IMR-90 (cell line): ENCODE data around the gene EIF6. TPM values are rescaled to one million over a fixed set of nuclear protein-coding genes. Genes with fewer than 3 reads are reported as not detected.
A peak's percentile ranks its signal among the peaks of the same experiment; 100 is the strongest.

Source experiments
- ATAC-seq: fragments of 200-7000 bp; cut with Tn5 transposase; 2 replicates; pipeline ENCODE4 v1.9.1; 2020; ENCODE audit warnings: low read depth, mild to moderate bottlenecking, moderate library complexity
- BruUV-seq: library from RNA; stranded (reverse); fragments of 400-500 nt; replicated peaks from 2 replicates; lab custom pipeline; 2021; lab: Mats Ljungman, UMichigan
- CTCF ChIA-PET: fragments of 300-600 bp; formaldehyde crosslinking; extraction: SDS; loops from one replicate; lab custom pipeline; 2021; ENCODE audit warnings: antibody characterized with exemption; lab: Yijun Ruan, JAX
- POLR2A ChIA-PET: fragments of 300-600 bp; sonication (Branson Sonifier 250); formaldehyde crosslinking; loops from one replicate; lab custom pipeline; 2022; ENCODE audit warnings: antibody characterized with exemption; ENCODE audit not compliant: unreplicated experiment; lab: Charles Lee
- DNase-seq: peaks from one replicate; pipeline ENCODE4 v3.0.0; 2013
- H2AFZ ChIP-seq: replicated peaks from 2 replicates; pipeline ENCODE3; 2013; ENCODE audit warnings: low read length, mild to moderate bottlenecking; ENCODE audit not compliant: poor library complexity
- H2AK5ac ChIP-seq: 2 replicates; pipeline ENCODE4 v1.6.1; 2013; ENCODE audit warnings: low read depth, low read length, inconsistent platforms
- H2AK9ac ChIP-seq: replicated peaks from 2 replicates; pipeline ENCODE3; 2013; ENCODE audit warnings: mild to moderate bottlenecking, low read depth, low read length, moderate library complexity; ENCODE audit not compliant: poor library complexity
- H2BK120ac ChIP-seq: 2 replicates; pipeline ENCODE4 v1.6.1; 2013; ENCODE audit warnings: low read depth, low read length, inconsistent platforms
- H2BK15ac ChIP-seq: 3 replicates; pipeline ENCODE4 v1.6.1; 2013; ENCODE audit warnings: low read depth, low read length, inconsistent platforms
- H2BK20ac ChIP-seq: 2 replicates; pipeline ENCODE4 v1.6.1; 2013; ENCODE audit warnings: low read depth, mild to moderate bottlenecking, inconsistent platforms, low read length, moderate library complexity
- H2BK5ac ChIP-seq: 2 replicates; pipeline ENCODE4 v1.6.1; 2013; ENCODE audit warnings: mild to moderate bottlenecking, low read depth, low read length, inconsistent platforms; ENCODE audit not compliant: poor library complexity, severe bottlenecking
- H3K14ac ChIP-seq: replicated peaks from 2 replicates; pipeline ENCODE4 v1.6.1; 2013; ENCODE audit warnings: low read depth, low read length, inconsistent platforms
- H3K18ac ChIP-seq: 2 replicates; pipeline ENCODE4 v1.6.1; 2013; ENCODE audit warnings: low read depth, low read length, control low read depth
- H3K23ac ChIP-seq: 2 replicates; pipeline ENCODE4 v1.6.1; 2013; ENCODE audit warnings: low read depth, low read length, inconsistent platforms
- H3K27ac ChIP-seq: 2 replicates; pipeline ENCODE4 v1.5.1; 2013; ENCODE audit warnings: mild to moderate bottlenecking, control low read depth, low read length; ENCODE audit not compliant: insufficient read depth
- H3K27me3 ChIP-seq: 2 replicates; pipeline ENCODE4 v1.6.1; 2013; ENCODE audit warnings: low read length; ENCODE audit not compliant: control insufficient read depth, insufficient read depth
- H3K36me3 ChIP-seq: 2 replicates; pipeline ENCODE4 v1.6.1; 2013; ENCODE audit warnings: low read length, mixed read lengths; ENCODE audit not compliant: control insufficient read depth, insufficient read depth
- H3K4ac ChIP-seq: 2 replicates; pipeline ENCODE4 v1.6.1; 2013; ENCODE audit warnings: low read depth, low read length, inconsistent platforms
- H3K4me1 ChIP-seq: 2 replicates; pipeline ENCODE4 v1.6.1; 2013; ENCODE audit warnings: low read length, mixed read lengths; ENCODE audit not compliant: control insufficient read depth, insufficient read depth
- H3K4me2 ChIP-seq: 2 replicates; pipeline ENCODE4 v1.6.1; 2013; ENCODE audit warnings: low read depth, mild to moderate bottlenecking, control low read depth, low read length, moderate library complexity
- H3K4me3 ChIP-seq: 2 replicates; pipeline ENCODE4 v1.5.1; 2013; ENCODE audit warnings: low read depth, mild to moderate bottlenecking, control low read depth, low read length, moderate library complexity; ENCODE audit not compliant: insufficient read depth
- H3K56ac ChIP-seq: 2 replicates; pipeline ENCODE4 v1.6.1; 2013; ENCODE audit warnings: low read length, inconsistent platforms; ENCODE audit not compliant: insufficient read depth; ENCODE audit errors: extremely low read depth
- H3K79me1 ChIP-seq, 2 experiments: 2 replicates each; pipeline ENCODE4 v1.6.1; 2013; ENCODE audit warnings: low read length in 2 of 2, inconsistent platforms in 1 of 2, low read depth in 1 of 2
- H3K9ac ChIP-seq: 2 replicates; pipeline ENCODE4 v1.6.1; 2013; ENCODE audit warnings: low read depth, low read length, control low read depth
- H3K9me1 ChIP-seq: 2 replicates; pipeline ENCODE4 v1.6.1; 2013; ENCODE audit warnings: low read length, inconsistent platforms; ENCODE audit not compliant: insufficient read depth
- H3K9me3 ChIP-seq: 2 replicates; pipeline ENCODE4 v1.6.1; 2013; ENCODE audit warnings: low read length; ENCODE audit not compliant: control insufficient read depth, insufficient read depth
- H4K20me1 ChIP-seq: 2 replicates; pipeline ENCODE4 v1.6.1; 2013; ENCODE audit warnings: low read length, inconsistent platforms; ENCODE audit not compliant: insufficient read depth
- H4K5ac ChIP-seq: 2 replicates; pipeline ENCODE4 v1.6.1; 2013; ENCODE audit warnings: mild to moderate bottlenecking, low read depth, low read length, control low read depth
- H4K8ac ChIP-seq, 2 experiments: 2 replicates each; pipeline ENCODE4 v1.6.1; 2013; ENCODE audit warnings: low read depth in 2 of 2, low read length in 2 of 2, control low read depth in 1 of 2, inconsistent platforms in 1 of 2
- H4K91ac ChIP-seq: 2 replicates; pipeline ENCODE4 v1.6.1; 2013; ENCODE audit warnings: low read depth, low read length, inconsistent platforms; ENCODE audit not compliant: insufficient read depth
- CEBPB ChIP-seq: IDR thresholded peaks from 2 replicates; pipeline ENCODE4 v1.6.1; 2012; ENCODE audit warnings: low read depth, low read length, improper control_type of control experiment
- CHD1 ChIP-seq: IDR thresholded peaks from 2 replicates; pipeline ENCODE4 v1.6.1; 2012; ENCODE audit warnings: low read depth, low read length, improper control_type of control experiment
- MAFK ChIP-seq: IDR thresholded peaks from 2 replicates; pipeline ENCODE4 v1.6.1; 2012; ENCODE audit warnings: low read depth, low read length, improper control_type of control experiment
- MXI1 ChIP-seq: IDR thresholded peaks from 2 replicates; pipeline ENCODE4 v1.6.1; 2012; ENCODE audit warnings: low read depth, mild to moderate bottlenecking, low read length, moderate library complexity, borderline replicate concordance
- POLR2A ChIP-seq: IDR thresholded peaks from 2 replicates; pipeline ENCODE4 v1.6.1; 2012; ENCODE audit warnings: mild to moderate bottlenecking, low read depth, low read length
- SMC3 ChIP-seq: fragments of 150-350 bp; IDR thresholded peaks from 2 replicates; pipeline ENCODE4 v1.6.1; 2016; ENCODE audit warnings: low read depth, mild to moderate bottlenecking, antibody characterized with exemption, low read length, moderate library complexity
- USF2 ChIP-seq: fragments of 150-350 bp; IDR thresholded peaks from 2 replicates; pipeline ENCODE4 v1.6.1; 2017; ENCODE audit warnings: mild to moderate bottlenecking, antibody characterized with exemption, low read length, low read depth
- WGBS, 2 experiments: methylation state at CpG; one replicate each; pipeline versions ENCODE4 v1.1.5 to v1.1.7; 2013; ENCODE audit warnings: missing lambda C conversion rate in 2 of 2; ENCODE audit not compliant: insufficient read length in 1 of 2; ENCODE audit errors: extremely low coverage in 2 of 2; 5-methylcytosine and 5-hydroxymethylcytosine counted together
- dilution Hi-C: fragments of 300-500 bp; cut with HindIII; formaldehyde crosslinking; loops from one replicate; pipeline ENCODE4 v1.14.3; 2018; ENCODE audit warnings: low sequenced_read_pairs; ENCODE audit not compliant: unreplicated experiment
- in situ Hi-C: fragments of 300-500 bp; cut with MboI; formaldehyde crosslinking; loops from 3 replicates; pipeline ENCODE4 v1.14.3; 2019; ENCODE audit warnings: low sequenced_read_pairs, inconsistent platforms, mixed read lengths
- intact Hi-C: fragments of 100-400 bp; cut with micrococcal nuclease; formaldehyde crosslinking; loops from 2 replicates; pipeline ENCODE4 v1.10.0; 2022
- polyA plus RNA-seq, 3 experiments: library from polyadenylated mRNA; depleted of rRNA; stranded (reverse); fragments of >200 nt; gene quantifications; 2 replicates each; pipeline ENCODE4 v1.2.3, GENCODE V29; 2012; ENCODE audit warnings: low replicate concordance in 1 of 3
- total RNA-seq: library from RNA; depleted of rRNA; stranded (reverse); fragments of >200 nt; gene quantifications from 2 replicates; pipeline ENCODE4 v1.2.3, GENCODE V29; 2012

Gene EIF6
- total and polyA plus RNA-seq, 2 of the 4 experiments (the other 2 are of a cell fraction): 215 to 227 TPM

- no peak for TF ChIP-seq CHD1
Measured at GRCh38 chr20:35326021-35326739, 41.6 kb upstream of the EIF6 start (continued).

GRCh38 chr20:35325401-35325800 is 40.8 kb upstream of the EIF6 start:
- H2AK9ac ChIP-seq: no peak overlapping the region
- ChIA-PET POLR2A (no interaction called here), CTCF (no interaction called here)
- H3K27ac ChIP-seq: no peak overlapping the region
- peak overlapping the region; percentile 26 for H4K91ac ChIP-seq
- H4K5ac ChIP-seq: no peak overlapping the region
- H3K18ac ChIP-seq: no peak overlapping the region; the same call in 1 of the 2 replicates
- peak overlapping the region; percentile 61; the same call in 1 of the 2 replicates for H2BK20ac ChIP-seq
- BruUV-seq: no TSS peak
- H2BK120ac ChIP-seq: no peak overlapping the region
- H3K79me1 ChIP-seq: peaks cover 0 to 41% of the 10 kb centered on the region in 2 experiments; a peak in 2 of 4 replicates
- H3K14ac ChIP-seq: no peak overlapping the region
- intact Hi-C loops: no loop called here
- no CpG with 5 or more reads among the region's 6 CpGs for WGBS, 2 experiments
- no peaks in the 10 kb centered on the region for H4K20me1 ChIP-seq
- H3K4me3 ChIP-seq: no peak overlapping the region
- H3K9ac ChIP-seq: no peak overlapping the region
- no peaks in the 10 kb centered on the region for H3K27me3 ChIP-seq
- TF ChIP-seq MXI1 (no peak), MAFK (no peak), CEBPB (no peak), USF2 (no peak), SMC3 (no peak), POLR2A (no peak)
- in situ Hi-C loops: no loop called here
- H3K36me3 ChIP-seq: no peaks in the 10 kb centered on the region
- H3K23ac ChIP-seq: no peak overlapping the region
- no peak overlapping the region for H3K56ac ChIP-seq
- no peak for DNase-seq
- H2AFZ ChIP-seq: no peak overlapping the region
- 0 out of 4 replicates have a peak overlapping the region, but pooled peaks of 1 of the 2 experiments have one; percentile 11 for H4K8ac ChIP-seq
- no peak overlapping the region for H2BK5ac ChIP-seq
- H3K4me2 ChIP-seq: no peak overlapping the region
- no peak for ATAC-seq
- peaks cover 26% of the 10 kb centered on the region for H3K9me1 ChIP-seq
- H2AK5ac ChIP-seq: 0 out of 2 replicates have a peak overlapping the region, but pooled peaks have one; percentile 11
- dilution Hi-C loops: no loop called here
- H3K4me1 ChIP-seq: peaks cover 19% of the 10 kb centered on the region
- no peak overlapping the region for H3K4ac ChIP-seq
- no peaks in the 10 kb centered on the region for H3K9me3 ChIP-seq
- peak overlapping the region; percentile 12; the same call in 1 of the 3 replicates for H2BK15ac ChIP-seq
